Endodermal cell (in vitro differentiated cells): ENCODE data around the gene SYN1. TPM values are rescaled to one million over a fixed set of nuclear protein-coding genes. Genes with fewer than 3 reads are reported as not detected.

Experiments
- DNase-seq: peaks from one replicate; pipeline ENCODE4 v3.0.0-alpha.2; 2017
- H3K27ac ChIP-seq: 2 replicates; pipeline ENCODE4 v1.5.1; 2013; ENCODE audit warnings: mild to moderate bottlenecking, low read depth, low read length, moderate library complexity
- H3K27me3 ChIP-seq: 2 replicates; pipeline ENCODE4 v1.6.1; 2013; ENCODE audit warnings: mild to moderate bottlenecking, low read length, moderate library complexity; ENCODE audit not compliant: insufficient read depth, control insufficient read depth, poor library complexity, severe bottlenecking
- H3K36me3 ChIP-seq: 2 replicates; pipeline ENCODE4 v1.7.0; 2013; ENCODE audit warnings: mild to moderate bottlenecking, low read length, moderate library complexity; ENCODE audit not compliant: control insufficient read depth, insufficient read depth
- H3K4me1 ChIP-seq: one replicate; pipeline ENCODE4 v1.7.0; 2013; ENCODE audit warnings: low read length; ENCODE audit not compliant: control insufficient read depth, insufficient read depth
- H3K4me3 ChIP-seq: 2 replicates; pipeline ENCODE4 v1.5.1; 2013; ENCODE audit warnings: mild to moderate bottlenecking, low read length, moderate library complexity
- H3K9ac ChIP-seq: 2 replicates; pipeline ENCODE4 v1.6.1; 2013; ENCODE audit warnings: mild to moderate bottlenecking, low read length, moderate library complexity; ENCODE audit not compliant: poor library complexity, severe bottlenecking; ENCODE audit errors: extremely low read depth
- H3K9me3 ChIP-seq: 2 replicates; pipeline ENCODE4 v1.6.1; 2013; ENCODE audit warnings: mild to moderate bottlenecking, low read length, moderate library complexity; ENCODE audit not compliant: control insufficient read depth
- H3K27ac Mint-ChIP-seq: 2 replicates; pipeline ENCODE4 v1.8.0; 2020; ENCODE audit warnings: mixed read lengths
- H3K27me3 Mint-ChIP-seq: 2 replicates; pipeline ENCODE4 v1.8.0; 2021; ENCODE audit warnings: mild to moderate bottlenecking, mixed read lengths; ENCODE audit not compliant: insufficient read depth
- H3K36me3 Mint-ChIP-seq: 2 replicates; pipeline ENCODE4 v1.8.0; 2020; ENCODE audit warnings: low read depth, mixed read lengths
- H3K4me1 Mint-ChIP-seq: 2 replicates; pipeline ENCODE4 v1.8.0; 2020; ENCODE audit warnings: mixed read lengths
- H3K4me3 Mint-ChIP-seq: 2 replicates; pipeline ENCODE4 v1.8.0; 2020; ENCODE audit warnings: mild to moderate bottlenecking, moderate library complexity, mixed read lengths
- H3K9me3 Mint-ChIP-seq: 2 replicates; pipeline ENCODE4 v1.8.0; 2020; ENCODE audit warnings: mild to moderate bottlenecking, mixed read lengths
- CTCF ChIP-seq: fragments of 200-600 bp; sonication (generic); conservative IDR thresholded peaks from 2 replicates; pipeline ENCODE4 v1.5.0; 2021; ENCODE audit warnings: antibody characterized with exemption, mild to moderate bottlenecking
- WGBS, 2 experiments: methylation state at CpG; one replicate each; pipeline versions ENCODE4 v1.1.5 to v1.1.7; 2013; ENCODE audit warnings: missing lambda C conversion rate in 2 of 2, mixed read lengths in 1 of 2; ENCODE audit not compliant: insufficient coverage in 1 of 2, insufficient read length in 1 of 2; 5-methylcytosine and 5-hydroxymethylcytosine counted together
- total RNA-seq, 2 donors: library from RNA; stranded (reverse); fragmentation: NEBNext Ultra II Directional in 1 of 2; extraction: Animal tissue kit (Norgen Biotek cat#: 25700) in 1 of 2; gene quantifications; 2 replicates in 1 of 2; 3 replicates in 1 of 2; pipeline ENCODE4 v1.2.1, GENCODE V29; 2021

Gene SYN1
- total RNA-seq, 2 donors from 2014 or later = 4.9 to 5.3 TPM

- peak overlapping the region; percentile 75 for H3K4me3 ChIP-seq
- no peaks in the 10 kb centered on the region for H3K36me3 ChIP-seq
- Mint-ChIP-seq H3K36me3 (no peaks in the 10 kb centered on the region), H3K27me3 (no peaks in the 10 kb centered on the region), H3K9me3 (peaks cover 49% of the 10 kb centered on the region), H3K27ac (peak overlapping the region; percentile 96), H3K4me1 (peaks cover 4% of the 10 kb centered on the region), H3K4me3 (peak overlapping the region; percentile 67)
- no peaks in the 10 kb centered on the region for H3K27me3 ChIP-seq
- H3K27ac ChIP-seq = no peak overlapping the region
- TF ChIP-seq CTCF = no peak
- no peaks in the 10 kb centered on the region for H3K4me1 ChIP-seq
- H3K9ac ChIP-seq = no peak overlapping the region
- H3K9me3 ChIP-seq = no peaks in the 10 kb centered on the region
- DNase-seq = peak; percentile 93
- WGBS, 2 experiments = 4% methylated on average over 20 of the region's 20 CpGs; no CpG with 5 or more reads in 1 of the 2 experiments
Observed at GRCh38 chrX:47556045-47556623, 63.5 kb downstream of the SYN1 start.

- 83 to 95% methylated on average over 2 to 5 of the region's 5 CpGs for WGBS, 2 experiments
- H3K27ac Mint-ChIP-seq = no peak overlapping the region
- no peaks in the 10 kb centered on the region for H3K27me3 ChIP-seq
- H3K4me3 ChIP-seq = no peak overlapping the region
- H3K36me3 Mint-ChIP-seq = no peaks in the 10 kb centered on the region
- H3K4me1 Mint-ChIP-seq = no peaks in the 10 kb centered on the region
- H3K9me3 Mint-ChIP-seq = peaks cover 44% of the 10 kb centered on the region
- H3K9ac ChIP-seq = no peak overlapping the region
- H3K4me1 ChIP-seq = no peaks in the 10 kb centered on the region
- H3K9me3 ChIP-seq = no peaks in the 10 kb centered on the region
- no peak overlapping the region for H3K27ac ChIP-seq
- DNase-seq = no peak
- H3K36me3 ChIP-seq = no peaks in the 10 kb centered on the region
- no peak overlapping the region for H3K4me3 Mint-ChIP-seq
- no peaks in the 10 kb centered on the region for H3K27me3 Mint-ChIP-seq
- TF ChIP-seq CTCF = no peak
Observed at GRCh38 chrX:47543496-47543895, 76.2 kb downstream of the SYN1 start.

GRCh38 chrX:47540754-47541538 is 78.7 kb downstream of the SYN1 start:
- Histone ChIP-seq H3K9ac (peak overlapping the region; percentile 20), H3K27me3 (no peaks in the 10 kb centered on the region), H3K4me1 (no peaks in the 10 kb centered on the region), H3K4me3 (no peak overlapping the region), H3K9me3 (no peaks in the 10 kb centered on the region), H3K36me3 (no peaks in the 10 kb centered on the region), H3K27ac (no peak overlapping the region)
- Mint-ChIP-seq H3K36me3 (no peaks in the 10 kb centered on the region), H3K9me3 (peaks cover 46% of the 10 kb centered on the region), H3K4me1 (no peaks in the 10 kb centered on the region), H3K27ac (peak overlapping the region; percentile 68), H3K27me3 (no peaks in the 10 kb centered on the region), H3K4me3 (no peak overlapping the region)
- TF ChIP-seq CTCF = peak; percentile 70
- peak; percentile 85 for DNase-seq
- WGBS, 2 experiments = 20 to 43% methylated on average over 5 to 11 of the region's 15 CpGs
